ENCODE data around the gene UBL7. TPM values are rescaled to one million over a fixed set of nuclear protein-coding genes. Genes with fewer than 3 reads are reported as not detected.

Gene UBL7
- total and polyA plus RNA-seq, 2 donors (not counting 1 experiment from before 2014, with no cell fraction given), result 44.4 to 73.9 TPM

DNA sequence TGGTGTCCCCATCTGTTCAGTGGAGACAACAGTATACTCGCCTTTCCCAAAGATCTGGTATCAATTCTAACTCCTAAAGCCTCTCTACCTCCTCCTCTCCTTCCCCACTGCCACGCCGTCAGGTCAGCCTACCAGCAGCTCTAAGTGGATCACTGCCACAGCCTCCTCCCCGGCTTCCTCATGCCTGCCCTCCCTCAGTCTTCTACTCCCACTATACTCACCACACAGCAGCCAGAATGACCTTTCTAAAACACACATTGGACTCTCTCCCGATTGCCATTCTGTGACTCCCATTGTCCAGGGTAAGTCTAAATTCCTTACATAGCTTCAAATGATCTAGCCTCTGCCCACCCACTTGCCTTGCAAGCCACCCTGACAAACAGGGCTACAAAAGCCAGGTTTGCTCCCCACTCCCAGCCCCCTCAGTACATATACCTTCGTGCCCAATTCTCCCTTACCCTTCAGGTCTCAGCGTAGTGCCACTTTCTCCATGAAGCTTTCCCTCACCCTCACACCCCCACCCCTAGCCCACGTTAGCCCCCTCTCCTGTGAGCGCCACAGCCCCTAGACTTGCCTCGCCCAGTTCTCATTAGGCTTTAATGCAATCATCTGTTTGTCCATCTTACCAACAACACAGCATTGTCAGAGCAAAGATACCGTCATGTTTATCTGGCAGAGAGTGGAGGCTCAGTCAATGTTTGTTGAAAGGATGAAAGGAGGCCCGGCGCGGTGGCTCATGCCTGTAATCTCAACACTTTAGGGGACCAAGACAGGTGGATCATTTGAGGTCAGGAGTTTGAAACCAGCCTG, 17.7 kb downstream of the UBL7 start:
- Histone ChIP-seq H3K27me3 (replicated peaks in 1 of 4; ENCODE audit: control extremely low read depth in 1 of 4, control insufficient read depth in 3 of 4, insufficient read depth in 4 of 4, low read length in 3 of 4) (no peaks in the 10 kb centered on the region), H3K79me2 (ENCODE audit: control insufficient read depth, insufficient read depth, low read length) (no peaks in the 10 kb centered on the region), H3K9me3 (ENCODE audit: control extremely low read depth in 1 of 3, control insufficient read depth in 2 of 3, insufficient read depth in 1 of 3, low read length in 2 of 3) (no peaks in the 10 kb centered on the region), H4K20me1 (ENCODE audit: control insufficient read depth, insufficient read depth, low read length, poor library complexity, severe bottlenecking) (no peaks in the 10 kb centered on the region), H3K4me1 (ENCODE audit: control insufficient read depth in 2 of 2, insufficient read depth in 2 of 2, low read length in 2 of 2) (peaks cover 4% of the 10 kb centered on the region in 2 donors), H3K36me3 (replicated peaks in 1 of 2; ENCODE audit: control extremely low read depth in 1 of 2, control insufficient read depth in 1 of 2, extremely low read depth in 1 of 2, insufficient read depth in 2 of 2, low read length in 1 of 2) (peaks cover 0 to 37% of the 10 kb centered on the region in 2 experiments), H3K4me3 (ENCODE audit: control extremely low read depth in 1 of 5, extremely low read depth in 1 of 5, insufficient read depth in 1 of 5, low read depth in 2 of 5, low read length in 4 of 5) (no peak overlapping the region), H3K4me2 (replicated peaks; ENCODE audit: low read depth, low read length, poor library complexity, severe bottlenecking) (no peak overlapping the region), H3K27ac (ENCODE audit: low read length in 2 of 2) (no peak overlapping the region), H3K9ac (ENCODE audit: low read length) (no peak overlapping the region), H2AFZ (ENCODE audit: insufficient read depth, low read depth, low read length, poor library complexity, severe bottlenecking) (no peak overlapping the region)
- Mint-ChIP-seq H3K4me3 (no peak overlapping the region), H3K27ac (no peak overlapping the region), H3K9me3 (ENCODE audit: insufficient read depth) (no peaks in the 10 kb centered on the region), H3K4me1 (peaks cover 6% of the 10 kb centered on the region), H3K27me3 (no peaks in the 10 kb centered on the region)
- intact Hi-C loops (cut with micrococcal nuclease), result no loop called here
- no peak for ATAC-seq (ENCODE audit: low read depth)
- TF ChIP-seq, protein P1, sequence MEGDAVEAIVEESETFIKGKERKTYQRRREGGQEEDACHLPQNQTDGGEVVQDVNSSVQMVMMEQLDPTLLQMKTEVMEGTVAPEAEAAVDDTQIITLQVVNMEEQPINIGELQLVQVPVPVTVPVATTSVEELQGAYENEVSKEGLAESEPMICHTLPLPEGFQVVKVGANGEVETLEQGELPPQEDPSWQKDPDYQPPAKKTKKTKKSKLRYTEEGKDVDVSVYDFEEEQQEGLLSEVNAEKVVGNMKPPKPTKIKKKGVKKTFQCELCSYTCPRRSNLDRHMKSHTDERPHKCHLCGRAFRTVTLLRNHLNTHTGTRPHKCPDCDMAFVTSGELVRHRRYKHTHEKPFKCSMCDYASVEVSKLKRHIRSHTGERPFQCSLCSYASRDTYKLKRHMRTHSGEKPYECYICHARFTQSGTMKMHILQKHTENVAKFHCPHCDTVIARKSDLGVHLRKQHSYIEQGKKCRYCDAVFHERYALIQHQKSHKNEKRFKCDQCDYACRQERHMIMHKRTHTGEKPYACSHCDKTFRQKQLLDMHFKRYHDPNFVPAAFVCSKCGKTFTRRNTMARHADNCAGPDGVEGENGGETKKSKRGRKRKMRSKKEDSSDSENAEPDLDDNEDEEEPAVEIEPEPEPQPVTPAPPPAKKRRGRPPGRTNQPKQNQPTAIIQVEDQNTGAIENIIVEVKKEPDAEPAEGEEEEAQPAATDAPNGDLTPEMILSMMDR (IDR thresholded peaks at IDR 0.05), result no peak
- TF ChIP-seq EZH2 (IDR thresholded peaks at IDR 0.05; ENCODE audit: borderline replicate concordance, insufficient read depth, low read depth, low read length, poor library complexity, severe bottlenecking), result no peak
- CTCF ChIA-PET, result interaction anchor here (1.2 to 26.1 kb wide), 6 partner anchors 10 to 64 kb away, joined by 3 to 855 read pairs (median 17); partner anchors contain the start of gene UBL7
- POLR2A ChIA-PET, result no interaction called here
- WGBS (ENCODE audit: insufficient coverage), result 97% methylated on average over 9 of the region's 14 CpGs
- DNase-seq, result no peak

DNA sequence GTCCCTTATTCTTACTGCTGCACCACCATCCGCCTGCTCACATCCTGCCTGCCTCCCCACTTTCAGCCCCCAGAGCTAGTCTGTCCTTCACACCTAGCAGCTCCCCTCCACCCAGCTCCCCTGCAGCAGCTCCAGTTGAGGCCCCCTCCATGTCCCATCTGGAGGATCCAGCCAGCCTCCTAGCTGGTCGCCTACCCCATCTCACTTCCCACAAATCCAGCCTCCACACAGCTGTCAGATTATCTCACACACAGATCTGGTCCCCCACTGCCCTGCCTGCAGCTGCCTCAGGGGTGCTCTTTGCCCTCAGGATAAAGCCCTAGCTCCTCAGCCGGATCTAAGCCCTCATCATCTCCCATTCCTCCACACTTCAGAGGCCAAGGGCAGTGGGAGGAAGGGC, 18.4 kb downstream of the UBL7 start:
- TF ChIP-seq, protein P1 (IDR thresholded peaks at IDR 0.05), result no peak
- Mint-ChIP-seq H3K4me1 (peaks cover 8% of the 10 kb centered on the region), H3K27ac (no peak overlapping the region), H3K27me3 (no peaks in the 10 kb centered on the region), H3K4me3 (no peak overlapping the region), H3K9me3 (ENCODE audit: insufficient read depth) (no peaks in the 10 kb centered on the region)
- Histone ChIP-seq H3K27ac (ENCODE audit: low read length in 2 of 2) (no peak overlapping the region), H3K4me3 (ENCODE audit: control extremely low read depth in 1 of 5, extremely low read depth in 1 of 5, insufficient read depth in 1 of 5, low read depth in 2 of 5, low read length in 4 of 5) (no peak overlapping the region), H2AFZ (ENCODE audit: insufficient read depth, low read depth, low read length, poor library complexity, severe bottlenecking) (no peak overlapping the region), H4K20me1 (ENCODE audit: control insufficient read depth, insufficient read depth, low read length, poor library complexity, severe bottlenecking) (no peaks in the 10 kb centered on the region), H3K9me3 (ENCODE audit: control extremely low read depth in 1 of 3, control insufficient read depth in 2 of 3, insufficient read depth in 1 of 3, low read length in 2 of 3) (no peaks in the 10 kb centered on the region), H3K27me3 (replicated peaks in 1 of 4; ENCODE audit: control extremely low read depth in 1 of 4, control insufficient read depth in 3 of 4, insufficient read depth in 4 of 4, low read length in 3 of 4) (no peaks in the 10 kb centered on the region), H3K36me3 (replicated peaks in 1 of 2; ENCODE audit: control extremely low read depth in 1 of 2, control insufficient read depth in 1 of 2, extremely low read depth in 1 of 2, insufficient read depth in 2 of 2, low read length in 1 of 2) (peaks cover 0 to 30% of the 10 kb centered on the region in 2 experiments), H3K4me1 (ENCODE audit: control insufficient read depth in 2 of 2, insufficient read depth in 2 of 2, low read length in 2 of 2) (peaks cover 4% of the 10 kb centered on the region in 2 donors), H3K9ac (ENCODE audit: low read length) (no peak overlapping the region), H3K79me2 (ENCODE audit: control insufficient read depth, insufficient read depth, low read length) (no peaks in the 10 kb centered on the region), H3K4me2 (replicated peaks; ENCODE audit: low read depth, low read length, poor library complexity, severe bottlenecking) (no peak overlapping the region)
- ChIA-PET POLR2A (no interaction called here), CTCF (interaction anchor here (1.2 to 26.1 kb wide), 7 partner anchors 11 to 326 kb away, joined by 3 to 855 read pairs (median 6); partner anchors contain the start of gene UBL7)
- 87% methylated on average over 3 of the region's 3 CpGs for WGBS (ENCODE audit: insufficient coverage)
- intact Hi-C loops (cut with micrococcal nuclease), result no loop called here
- DNase-seq (no peak), ATAC-seq (ENCODE audit: low read depth) (no peak)

All from B cell (primary cell).